Amniotic epithelial cell (primary cell): Measurements from ENCODE around the gene SLFN5.
A peak's percentile ranks its signal among the peaks of the same experiment; 100 is the strongest.
"Not testable (repeated sequence)": the region's sequence is repeated elsewhere in the genome, so short reads cannot be mapped to it uniquely, and the experiment has no call there.

Experiments
- DNase-seq: peaks from one replicate; pipeline ENCODE4 v3.0.0-alpha.2; 2010; ENCODE audit warnings: low read depth

The SLFN5 gene

DNA sequence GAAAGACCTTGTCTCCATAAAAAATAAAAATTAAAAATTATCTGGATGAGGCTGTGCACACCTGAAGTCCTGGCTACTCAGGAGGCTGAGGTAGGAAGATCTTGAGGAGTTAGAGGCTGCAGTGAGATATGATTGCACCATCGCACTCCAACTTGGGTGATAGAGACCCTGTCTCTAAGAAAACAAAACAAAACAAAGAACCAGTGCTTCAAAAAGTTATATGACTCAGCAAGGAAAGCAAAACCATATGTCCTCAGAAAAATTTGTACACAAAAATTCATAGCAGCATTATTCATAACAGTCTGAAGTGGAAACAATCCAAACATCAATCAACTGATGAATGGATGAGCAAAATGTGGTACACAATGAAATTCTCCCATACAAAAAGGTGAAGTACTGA lies 48.9 kb downstream of the SLFN5 start:
- peak; percentile 49 for DNase-seq

DNA sequence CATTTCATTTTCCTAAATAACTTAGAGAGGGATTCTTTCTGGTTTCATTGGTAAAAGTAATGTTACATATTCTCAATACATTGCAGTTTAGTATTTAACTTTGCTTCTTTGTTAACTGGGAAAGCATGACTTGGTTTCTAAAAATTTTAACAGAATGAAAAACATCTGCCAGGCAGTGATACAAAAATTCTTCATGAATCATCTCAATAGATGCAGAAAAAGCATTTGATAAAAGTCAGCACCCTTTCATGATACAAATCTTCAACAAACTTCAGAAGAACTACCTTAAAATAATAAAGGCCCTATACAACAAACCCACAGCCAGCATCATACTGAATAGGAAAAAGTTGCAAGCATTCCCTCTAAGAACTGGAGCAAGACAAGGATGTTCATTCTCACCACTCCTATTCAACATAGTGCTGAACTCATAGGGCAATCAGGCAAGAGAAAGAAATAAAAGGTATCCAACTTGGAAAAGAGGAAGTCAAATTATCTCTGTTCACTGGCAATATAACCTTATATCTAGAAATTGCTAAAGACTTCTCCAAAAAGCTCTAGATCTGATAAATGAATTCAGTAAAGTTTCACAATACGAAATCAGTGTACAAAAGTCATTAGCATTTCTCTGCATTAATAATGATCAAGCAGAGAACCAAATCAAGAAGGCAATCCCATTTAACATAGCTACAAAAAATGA lies 50.4 kb downstream of the SLFN5 start:
- DNase-seq, result no peak

DNA sequence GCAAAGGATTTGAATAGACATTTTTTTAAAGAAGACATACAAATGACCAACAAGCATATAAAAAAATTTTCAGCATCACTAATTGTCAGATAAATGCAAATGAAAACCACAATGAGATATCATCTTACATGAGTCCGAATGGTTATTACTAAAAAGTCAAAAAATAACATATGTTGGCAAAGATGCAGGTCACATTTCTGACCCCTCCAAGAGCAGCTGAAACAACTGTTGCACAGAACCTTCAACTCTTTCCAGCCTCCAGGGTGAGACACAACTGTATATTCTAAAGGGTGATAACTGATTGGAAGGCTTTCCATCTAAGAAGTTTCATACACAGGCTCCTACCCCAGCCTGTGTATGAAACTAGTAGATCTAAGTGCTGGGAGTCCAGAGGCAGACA lies 51.9 kb downstream of the SLFN5 start:
- no peak for DNase-seq

DNA sequence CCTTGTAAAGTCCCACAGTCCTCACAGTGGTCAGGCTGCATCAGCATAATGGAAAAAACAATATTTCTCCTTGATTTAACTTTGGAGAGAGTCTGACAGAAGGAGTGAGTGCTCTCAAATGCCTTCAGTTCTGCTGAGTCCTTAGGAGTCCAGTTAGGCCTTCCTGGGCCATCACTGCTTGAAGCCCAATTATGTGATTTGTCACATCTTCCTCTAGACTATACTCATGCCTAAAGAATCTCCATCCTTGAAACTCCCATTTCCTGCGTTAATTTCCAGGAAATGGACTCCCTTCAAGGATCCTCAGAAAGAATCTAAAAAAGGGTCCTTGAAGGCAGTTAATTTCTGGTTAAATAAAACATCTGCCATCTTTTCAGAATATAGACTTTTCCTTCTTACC lies 52.8 kb downstream of the SLFN5 start:
- no peak for DNase-seq

DNA sequence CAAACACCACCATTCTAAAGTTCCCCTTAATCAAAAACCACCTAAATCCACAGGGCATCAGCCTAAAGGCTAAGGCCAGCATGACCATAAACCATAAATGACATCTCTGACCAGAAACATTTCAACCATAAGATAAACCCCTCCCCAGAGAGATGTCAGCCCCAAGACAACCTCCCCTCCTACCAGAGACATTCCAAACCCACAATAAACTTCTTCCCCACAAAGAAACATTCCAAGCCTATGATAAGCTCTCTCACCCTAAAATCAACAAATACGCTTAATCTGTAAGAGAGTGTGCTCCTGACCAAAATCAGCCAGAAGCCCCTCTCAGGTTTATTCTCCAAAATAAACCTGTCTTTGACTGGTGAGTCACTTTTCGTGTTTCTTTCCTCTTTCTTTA lies 54.8 kb downstream of the SLFN5 start:
- DNase-seq, result no peak

DNA sequence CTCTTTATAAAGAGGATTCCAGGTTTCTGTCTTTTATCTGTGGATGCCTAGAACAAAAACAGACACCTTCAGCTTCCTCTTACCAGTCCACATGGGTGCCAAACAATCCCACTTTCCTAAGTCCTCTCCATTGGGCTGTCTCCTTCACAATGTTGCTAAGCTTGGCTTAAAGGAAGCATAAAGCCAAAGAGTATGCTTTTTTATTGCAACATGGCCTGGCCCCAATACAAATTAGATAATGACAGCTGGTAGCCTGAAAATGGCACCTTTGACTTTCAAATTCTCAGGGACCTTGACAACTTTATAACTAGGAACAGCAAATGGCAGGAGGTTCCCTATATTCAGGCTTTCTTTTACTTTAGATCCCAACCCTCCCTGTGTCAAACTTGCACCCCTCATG lies 55.8 kb downstream of the SLFN5 start:
- no peak for DNase-seq

DNA sequence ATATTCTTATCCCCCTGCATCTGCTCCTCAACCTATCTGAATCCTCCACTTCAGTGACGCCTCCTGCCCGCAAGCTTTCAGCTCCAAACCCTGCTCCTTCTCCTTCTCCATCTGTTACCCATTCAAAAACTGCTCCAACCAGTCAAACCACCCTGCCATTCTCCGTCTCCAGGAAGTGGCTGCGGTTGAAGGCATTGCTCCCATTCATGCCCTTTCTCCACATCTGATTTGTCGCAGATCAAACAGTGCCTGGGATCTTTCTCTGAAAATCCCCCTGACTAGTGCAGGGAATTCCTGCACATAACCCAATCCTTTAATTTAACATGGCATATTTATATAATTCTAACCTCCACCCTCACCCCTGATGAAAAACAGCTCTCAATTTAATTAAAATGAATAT lies 56.3 kb downstream of the SLFN5 start:
- no peak for DNase-seq

DNA sequence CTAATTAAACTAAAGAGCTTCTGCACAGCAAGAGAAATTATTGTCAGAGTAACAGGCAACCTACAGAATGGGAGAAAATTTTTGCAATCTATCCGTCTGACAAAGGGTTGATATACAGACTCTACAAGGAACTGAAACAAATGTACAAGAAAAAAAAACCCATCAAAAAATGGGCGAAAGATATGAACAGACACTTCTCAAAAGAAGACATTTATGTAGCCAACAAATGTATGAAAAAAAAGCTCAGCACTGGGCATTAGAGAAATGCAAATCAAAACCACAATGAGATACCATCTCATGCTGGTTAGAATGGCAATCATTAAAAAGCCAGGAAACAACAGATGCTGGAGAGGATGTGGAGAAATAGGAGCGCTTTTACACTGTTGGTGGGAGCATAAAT lies 66.5 kb downstream of the SLFN5 start:
- not testable (repeated sequence) for DNase-seq

DNA sequence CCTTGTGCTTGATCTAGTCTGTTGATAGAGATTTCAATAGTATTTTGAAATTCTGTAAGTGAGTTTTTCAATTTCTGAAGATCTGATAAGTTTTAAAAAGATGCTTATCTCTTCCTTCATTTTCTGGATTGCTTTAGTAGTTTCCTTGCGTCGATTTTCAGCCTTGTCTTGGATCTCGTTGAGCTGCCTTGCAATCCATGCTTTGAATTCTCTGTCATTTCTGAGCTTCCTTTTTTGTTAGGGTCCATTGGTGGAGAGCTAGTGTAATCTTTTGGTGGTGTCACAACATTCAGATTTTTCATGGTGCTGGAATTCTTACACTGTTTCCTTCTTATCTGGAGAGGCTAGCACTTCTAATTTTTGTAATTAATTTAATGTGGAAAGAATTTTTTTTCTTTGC lies 69.5 kb downstream of the SLFN5 start:
- no peak for DNase-seq

DNA sequence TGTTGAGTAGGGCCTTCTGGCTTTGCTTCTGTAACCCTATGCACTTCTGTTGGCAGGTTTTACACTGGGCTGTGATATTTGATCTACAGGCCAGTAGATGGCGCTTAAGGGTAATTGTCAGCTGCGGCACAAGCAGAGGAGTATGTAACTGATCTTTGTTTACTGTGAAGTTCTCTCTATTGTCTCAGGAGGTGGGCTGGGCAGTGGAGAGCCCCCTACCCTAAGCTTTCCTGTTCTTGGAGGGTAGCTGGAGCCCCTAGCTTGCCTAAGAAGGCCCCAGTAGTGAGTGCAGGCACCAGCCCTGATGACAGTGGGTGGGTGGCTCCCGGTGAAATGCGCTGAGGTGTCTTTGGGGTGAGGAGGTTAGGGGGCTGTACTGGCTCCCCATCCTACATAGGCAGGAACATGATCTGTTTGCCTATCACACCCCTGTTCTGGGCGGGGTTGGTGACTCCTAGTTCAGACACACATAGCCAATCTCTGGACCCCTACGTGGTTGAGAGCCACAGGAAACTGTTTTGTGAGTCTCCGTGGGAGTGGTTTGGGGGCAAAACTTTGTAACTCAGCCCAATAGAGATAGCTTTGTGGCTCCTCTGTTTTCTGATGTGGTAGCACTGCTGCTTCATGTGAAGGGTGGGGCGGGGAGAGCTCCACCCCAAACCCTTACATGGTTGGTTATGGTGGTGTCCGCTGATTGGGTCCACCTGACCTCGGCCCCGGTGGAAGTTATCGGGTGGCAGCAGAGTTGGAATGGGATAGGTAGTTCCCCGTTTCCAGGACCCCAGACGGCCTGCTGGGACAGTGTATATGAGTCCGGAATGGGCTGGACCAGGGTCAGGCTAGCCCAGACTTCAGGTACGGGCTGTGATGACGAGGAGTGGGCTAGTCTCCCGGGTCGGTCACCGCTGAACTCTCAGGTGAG lies 70.2 kb downstream of the SLFN5 start:
- DNase-seq, result peak; percentile 64

DNA sequence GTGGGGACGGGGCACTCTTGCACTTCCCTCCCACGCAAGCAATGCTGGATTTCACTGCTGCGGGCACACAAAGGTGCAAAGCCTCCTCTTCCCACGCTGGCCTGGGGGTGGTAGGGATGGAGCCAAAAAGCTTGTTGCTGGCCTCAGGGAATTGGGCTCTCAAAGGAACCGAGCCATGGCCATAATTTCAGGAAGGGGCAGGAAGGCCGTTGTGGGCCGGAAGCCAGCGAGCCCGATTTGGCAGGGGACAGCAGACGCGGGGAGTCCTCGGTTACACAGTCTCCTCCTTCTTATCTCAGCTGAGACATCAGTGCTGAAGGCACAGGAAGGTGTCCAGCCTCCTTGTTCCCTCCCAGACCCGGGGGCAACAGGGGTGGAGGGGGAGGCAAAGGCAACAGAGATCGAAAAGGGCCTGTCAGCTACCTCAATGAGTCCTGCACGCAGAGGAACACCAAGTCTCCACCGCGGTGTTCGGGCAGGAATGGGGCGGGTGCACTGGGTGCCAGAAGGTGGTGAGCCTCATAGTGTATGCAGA lies 71.1 kb downstream of the SLFN5 start:
- no peak for DNase-seq

DNA sequence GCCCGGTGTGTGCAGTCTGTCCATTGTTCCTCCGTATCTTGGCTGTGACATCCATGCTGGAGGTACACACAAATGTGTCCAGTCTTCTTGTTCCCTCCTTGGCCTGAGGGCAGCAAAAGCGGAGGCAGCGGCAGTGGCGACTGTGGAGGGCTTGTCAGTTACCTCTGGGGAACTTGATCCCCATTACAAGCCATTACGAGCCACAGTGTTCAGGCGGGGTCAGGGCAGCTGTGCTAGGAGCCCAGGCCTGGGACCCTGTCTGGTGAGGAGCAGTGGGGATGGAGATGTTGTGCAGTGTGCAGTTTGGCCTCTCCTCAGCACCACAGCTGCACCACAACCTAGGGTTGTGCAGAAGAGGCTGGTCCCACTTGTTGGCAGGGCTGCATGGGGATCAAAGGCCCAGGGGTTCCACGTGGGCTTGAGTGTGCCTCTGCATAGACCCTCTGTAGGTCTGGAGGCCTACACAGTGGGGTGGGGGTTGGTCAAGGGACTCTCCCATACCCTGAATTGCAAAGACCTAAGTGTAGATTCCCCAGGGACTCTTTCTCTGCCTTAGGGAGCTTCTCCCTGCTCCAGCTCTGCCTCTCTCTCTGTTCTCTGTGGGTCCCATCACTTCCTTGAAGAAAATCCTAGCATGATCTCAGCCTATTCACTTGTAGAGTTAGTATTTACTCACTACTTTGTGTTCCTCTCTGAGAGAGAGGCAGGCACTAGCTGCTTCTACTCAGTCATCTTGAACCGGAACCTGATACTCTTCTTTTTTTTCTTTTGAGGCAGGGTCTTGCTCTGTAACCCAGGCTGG lies 71.7 kb downstream of the SLFN5 start:
- no peak for DNase-seq

DNA sequence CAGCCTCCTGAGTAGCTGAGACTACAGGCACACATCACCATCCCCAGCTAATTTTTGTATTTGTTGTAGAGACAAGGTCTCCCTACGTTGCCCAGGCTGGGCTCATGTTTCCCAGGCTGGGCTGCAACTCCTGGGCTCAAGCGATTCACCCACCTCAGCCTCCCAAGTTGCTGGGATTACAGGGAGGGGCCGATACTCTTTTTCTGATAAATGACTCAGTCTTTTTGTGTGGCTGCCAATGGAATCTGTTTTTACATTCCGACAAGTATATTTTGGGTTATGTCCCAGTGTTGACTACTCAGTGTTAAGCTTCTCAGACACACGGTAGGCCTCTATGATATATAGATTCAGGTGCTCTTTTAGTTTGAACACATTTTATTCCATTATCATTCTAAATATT lies 72.4 kb downstream of the SLFN5 start:
- DNase-seq, result peak; percentile 42

DNA sequence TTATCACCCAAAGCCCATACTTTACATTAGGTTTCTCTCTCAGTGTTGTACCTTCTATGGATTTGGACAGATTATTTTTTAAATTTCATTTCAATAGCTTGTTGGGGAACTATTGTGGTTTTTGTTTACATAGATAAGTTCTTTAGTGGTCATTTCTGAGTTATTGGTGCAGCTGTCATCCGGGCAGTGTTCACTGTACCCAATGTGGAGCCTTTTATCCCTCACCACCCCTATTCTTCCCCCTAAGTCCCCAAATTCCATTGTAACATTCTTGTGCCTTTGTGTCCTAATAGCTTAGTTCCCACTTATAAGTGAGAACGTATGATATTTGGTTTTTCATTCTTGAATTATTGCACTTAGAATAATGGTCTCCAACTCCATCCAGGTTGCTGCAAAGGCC lies 73.1 kb downstream of the SLFN5 start:
- DNase-seq, result no peak

DNA sequence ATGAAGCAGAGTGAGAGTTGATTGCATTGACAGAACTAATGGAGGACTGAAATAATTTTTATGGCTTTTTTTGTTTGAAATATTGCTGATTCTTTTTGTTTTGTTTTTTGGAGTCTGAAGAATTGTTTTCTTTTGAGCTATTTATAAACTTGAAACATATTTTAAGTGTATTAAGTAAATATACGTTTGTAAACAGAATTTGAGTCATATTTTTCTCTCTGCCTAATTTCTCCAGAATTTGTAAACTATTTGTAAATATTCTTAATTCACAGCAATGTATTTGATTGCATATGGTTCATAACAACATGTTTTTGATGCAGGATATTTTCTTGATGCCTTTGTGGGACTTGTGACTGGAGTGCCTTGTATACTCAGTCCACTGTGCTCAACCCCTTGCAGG lies 79.9 kb downstream of the SLFN5 start:
- no peak for DNase-seq
